UCSD-AML1 (cell line): Measurements from ENCODE around the gene PSD4.

ENCODE experiments used
- DNase-seq: peaks from one replicate; lab custom pipeline; 2025; ENCODE audit not compliant: unreplicated experiment; lab: John Stamatoyannopoulos, UW

PSD4 gene

DNA sequence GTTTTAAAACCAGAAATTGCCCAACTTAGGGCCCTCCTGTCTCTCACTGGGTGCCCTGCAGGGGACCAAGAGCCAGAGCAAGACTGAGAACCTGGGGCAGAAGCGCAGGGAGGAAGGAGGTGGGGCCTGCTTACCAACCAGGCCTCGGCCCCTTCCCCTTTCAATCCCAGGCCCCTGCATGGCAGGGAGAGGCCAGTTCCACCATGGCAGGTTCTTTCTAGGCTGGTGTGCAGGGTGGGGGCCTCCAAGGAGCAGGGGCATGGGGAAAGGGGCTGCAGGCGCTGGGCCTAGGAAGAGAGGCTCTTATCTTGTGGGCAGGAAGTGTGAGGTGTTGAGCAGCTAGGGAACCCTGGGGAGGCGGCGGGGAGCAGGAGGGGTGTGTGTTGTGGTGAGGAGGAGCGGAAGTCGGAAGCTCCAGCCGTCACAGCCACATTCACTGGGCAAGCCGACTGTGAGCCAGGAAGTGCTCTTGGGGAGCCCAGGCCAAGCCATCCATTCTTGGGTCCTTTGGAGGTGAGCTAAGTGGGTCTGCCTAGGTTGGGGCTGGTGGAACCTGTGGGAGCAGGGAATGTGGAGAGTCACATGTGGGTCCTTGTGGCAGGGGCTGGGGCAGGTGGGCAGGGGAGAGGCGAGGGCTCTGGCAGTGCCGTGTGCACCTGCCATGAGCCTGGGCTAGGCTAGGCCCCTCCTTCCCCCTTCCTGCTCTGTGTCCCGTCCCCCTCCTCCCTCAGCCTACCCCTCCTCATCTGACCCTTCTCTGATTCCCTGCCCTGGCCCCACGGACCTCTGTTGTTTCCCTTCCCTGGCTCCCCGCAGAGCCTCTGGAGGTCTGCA, at the start of gene PSD4:
TSS of gene PSD4 (plus strand) at position 430 of the 834 bp plus-strand sequence. CDS start 8,486 bp downstream, outside the sequence.
- DNase-seq: peak; percentile 89

DNA sequence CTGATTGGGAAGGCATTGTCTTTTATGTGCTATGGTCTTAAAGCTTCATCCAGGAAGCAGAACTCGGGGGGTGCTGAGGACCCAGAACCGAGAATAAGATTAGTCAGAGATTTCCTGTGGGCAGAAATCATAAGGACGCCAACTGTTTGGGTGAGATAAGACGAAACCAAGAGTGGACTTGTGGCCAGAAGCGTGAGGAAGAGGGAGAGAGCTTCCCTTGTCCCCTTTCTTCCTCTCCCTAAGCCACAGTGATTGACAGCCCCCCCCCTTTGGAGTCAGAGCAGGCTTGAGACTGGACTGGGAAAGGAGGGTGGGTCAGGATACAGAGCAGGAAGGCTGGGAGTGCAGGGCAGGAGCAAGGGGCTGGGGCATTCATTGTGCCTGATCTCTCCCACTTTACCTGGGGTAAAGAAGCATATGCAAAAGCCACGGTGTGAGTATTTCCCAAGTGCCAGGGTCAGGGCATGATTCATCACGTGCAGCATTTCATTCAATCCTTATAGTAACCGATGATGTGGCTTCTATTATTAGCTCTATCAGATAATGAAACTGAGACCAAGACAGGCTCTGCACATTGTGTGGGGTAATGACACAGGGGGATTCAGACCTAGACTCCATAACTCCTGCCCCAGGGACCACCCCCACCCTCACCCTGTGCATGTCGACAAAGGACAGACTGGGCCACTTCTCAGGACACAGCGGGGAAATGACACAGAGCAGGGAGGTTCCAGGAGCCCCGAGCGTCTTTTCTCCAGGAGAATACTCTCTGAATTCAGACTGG, 49.4 kb upstream of the PSD4 start:
- peak; percentile 68 for DNase-seq

DNA sequence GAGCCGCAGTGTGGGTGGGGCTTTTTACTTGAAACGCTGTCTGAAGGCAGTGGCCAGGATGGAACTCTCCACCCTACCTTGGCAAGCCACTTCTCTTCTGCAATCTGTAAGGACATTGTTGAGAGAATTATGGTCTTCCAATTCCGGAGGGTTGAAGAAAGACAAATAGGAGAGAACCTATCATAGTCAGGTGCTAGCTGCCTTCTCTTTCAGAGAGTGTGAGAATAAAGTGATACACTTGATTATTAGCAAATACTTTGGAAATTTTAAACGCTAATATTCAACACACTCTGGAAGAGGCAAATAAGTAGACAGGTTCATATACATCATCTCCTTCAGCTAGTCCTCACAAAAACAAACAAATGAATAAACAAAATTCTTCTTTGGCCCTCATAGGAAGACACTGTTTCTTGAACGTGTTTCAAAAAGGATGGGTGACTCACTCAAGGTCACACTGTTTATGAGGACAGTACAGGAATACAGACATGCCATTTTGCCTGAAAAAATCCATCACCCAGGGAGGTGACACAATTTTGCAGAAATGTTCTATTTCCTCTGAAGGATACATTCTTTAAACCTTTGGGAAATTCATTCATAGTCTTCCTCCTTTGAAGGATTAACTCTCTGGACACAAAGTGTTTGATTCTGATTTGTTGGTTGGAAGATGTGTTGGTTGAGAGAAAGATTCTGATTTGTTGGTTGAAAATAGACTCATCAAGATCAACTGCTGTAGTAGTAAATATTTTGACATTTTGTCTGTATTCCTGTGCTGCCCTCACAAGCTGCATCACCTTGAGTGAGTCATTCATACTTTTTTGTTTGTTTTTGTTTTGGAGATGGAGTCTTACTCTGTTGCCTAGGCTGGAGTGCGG, 48.6 kb upstream of the PSD4 start:
- no peak for DNase-seq

DNA sequence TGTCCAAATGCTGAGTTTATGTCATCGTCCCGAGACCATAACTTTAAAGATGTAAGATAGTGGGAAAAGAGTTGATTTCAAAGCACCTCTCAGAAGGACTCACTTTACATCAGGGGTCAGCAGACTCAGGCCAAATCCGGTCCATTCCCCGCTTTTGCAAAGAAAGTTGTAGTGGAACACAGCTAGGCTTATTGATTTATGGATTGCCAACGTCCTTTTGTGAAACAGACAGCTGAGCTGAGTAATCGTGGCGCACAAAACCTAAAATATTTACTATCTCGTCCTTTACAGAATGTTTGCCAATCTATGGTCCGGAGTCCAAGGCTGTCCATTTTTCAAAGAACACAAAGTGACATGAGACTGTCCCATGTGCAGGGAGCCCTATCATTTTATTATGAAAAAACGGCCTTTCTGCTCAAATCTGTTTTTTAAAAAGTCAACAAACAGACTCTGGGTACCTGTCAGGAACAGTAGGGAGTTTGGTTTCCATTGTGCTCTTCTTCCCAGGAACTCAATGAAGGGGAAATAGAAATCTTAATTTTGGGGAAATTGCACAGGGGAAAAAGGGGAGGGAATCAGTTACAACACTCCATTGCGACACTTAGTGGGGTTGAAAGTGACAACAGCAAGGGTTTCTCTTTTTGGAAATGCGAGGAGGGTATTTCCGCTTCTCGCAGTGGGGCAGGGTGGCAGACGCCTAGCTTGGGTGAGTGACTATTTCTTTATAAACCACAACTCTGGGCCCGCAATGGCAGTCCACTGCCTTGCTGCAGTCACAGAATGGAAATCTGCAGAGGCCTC, 46.7 kb upstream of the PSD4 start, which contains the start of gene IL1RN:
TSS of gene IL1RN (plus strand) at position 754 of the 801 bp plus-strand sequence. CDS start at position 781, 27 bp downstream.
- DNase-seq: peak; percentile 57

DNA sequence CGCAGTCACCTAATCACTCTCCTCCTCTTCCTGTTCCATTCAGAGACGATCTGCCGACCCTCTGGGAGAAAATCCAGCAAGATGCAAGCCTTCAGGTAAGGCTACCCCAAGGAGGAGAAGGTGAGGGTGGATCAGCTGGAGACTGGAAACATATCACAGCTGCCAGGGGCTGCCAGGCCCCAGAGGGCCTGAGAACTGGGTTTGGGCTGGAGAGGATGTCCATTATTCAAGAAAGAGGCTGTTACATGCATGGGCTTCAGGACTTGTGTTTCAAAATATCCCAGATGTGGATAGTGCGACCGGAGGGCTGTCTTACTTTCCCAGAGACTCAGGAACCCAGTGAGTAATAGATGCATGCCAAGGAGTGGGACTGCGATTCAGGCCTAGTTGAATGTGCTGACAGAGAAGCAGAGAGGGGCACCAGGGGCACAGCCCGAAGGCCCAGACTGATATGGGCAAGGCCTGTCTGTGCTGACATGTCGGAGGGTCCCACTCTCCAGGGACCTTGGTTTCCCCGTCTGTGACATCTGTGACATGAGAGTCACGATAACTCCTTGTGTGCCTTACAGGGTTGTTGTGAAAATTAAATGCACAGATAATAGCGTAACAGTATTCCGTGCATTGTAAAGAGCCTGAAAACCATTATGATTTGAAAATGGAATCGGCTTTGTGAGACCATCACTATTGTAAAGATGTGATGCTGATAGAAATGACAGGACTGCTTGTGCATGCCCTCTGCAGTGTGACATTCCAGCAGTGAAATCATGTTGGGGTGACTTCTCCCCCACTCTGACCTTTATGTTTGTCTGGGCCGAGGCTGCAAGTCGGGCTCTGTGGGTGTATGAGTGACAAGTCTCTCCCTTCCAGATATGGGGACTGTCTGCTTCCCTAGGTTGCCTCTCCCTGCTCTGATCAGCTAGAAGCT, 45.9 kb upstream of the PSD4 start:
- no peak for DNase-seq

DNA sequence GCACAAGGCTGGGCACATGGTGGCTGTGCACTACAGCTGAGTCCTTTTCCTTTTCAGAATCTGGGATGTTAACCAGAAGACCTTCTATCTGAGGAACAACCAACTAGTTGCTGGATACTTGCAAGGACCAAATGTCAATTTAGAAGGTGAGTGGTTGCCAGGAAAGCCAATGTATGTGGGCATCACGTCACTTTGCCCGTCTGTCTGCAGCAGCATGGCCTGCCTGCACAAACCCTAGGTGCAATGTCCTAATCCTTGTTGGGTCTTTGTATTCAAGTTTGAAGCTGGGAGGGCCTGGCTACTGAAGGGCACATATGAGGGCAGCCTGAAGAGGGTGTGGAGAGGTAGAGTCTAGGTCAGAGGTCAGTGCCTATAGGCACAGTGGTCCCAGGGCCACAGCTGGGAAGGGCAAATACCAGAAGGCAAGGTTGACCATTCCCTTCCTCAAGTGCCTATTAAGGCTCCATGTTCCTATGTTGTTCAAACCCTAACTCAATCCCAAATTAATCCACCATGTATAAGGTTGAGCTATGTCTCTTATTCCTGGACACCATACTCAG, 44.2 kb upstream of the PSD4 start:
- DNase-seq: no peak

DNA sequence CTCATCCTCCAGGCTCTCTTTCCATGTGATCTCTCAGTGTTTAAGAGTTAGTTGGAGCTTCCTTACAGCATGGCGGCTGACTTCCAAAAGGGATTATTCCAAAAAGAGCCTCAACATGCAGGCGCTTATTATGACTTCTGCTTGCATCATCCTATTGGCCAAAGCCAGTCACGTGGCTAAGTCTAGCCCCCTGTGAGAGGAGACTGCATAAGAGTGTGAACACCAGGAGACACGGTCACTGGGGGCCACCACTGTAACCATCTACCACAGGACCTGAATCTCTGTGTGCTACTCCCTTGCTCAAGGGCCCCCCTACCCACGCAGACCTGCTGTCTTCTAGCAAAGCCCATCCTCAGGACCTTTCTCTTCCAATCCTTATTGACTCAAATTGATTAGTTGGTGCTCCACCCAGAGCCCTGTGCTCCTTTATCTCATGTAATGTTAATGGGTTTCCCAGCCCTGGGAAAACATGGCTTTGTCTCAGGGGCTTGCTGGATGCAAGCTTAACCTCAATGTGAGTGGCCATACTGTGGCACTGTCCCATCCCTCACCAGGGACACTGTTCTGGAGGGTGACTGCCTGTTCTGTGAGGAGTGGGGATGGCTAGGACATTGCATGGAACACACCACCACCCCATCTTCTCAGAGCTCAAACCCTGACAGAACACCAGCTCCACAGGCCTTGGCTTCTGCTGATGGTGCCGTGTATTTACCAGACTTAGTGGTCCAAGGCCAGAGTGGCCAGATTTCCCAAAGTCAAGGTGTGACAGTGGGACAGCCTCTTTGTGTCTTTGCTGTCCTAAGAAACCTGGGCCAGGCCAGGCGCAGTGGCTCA, 42.2 kb upstream of the PSD4 start:
- DNase-seq: no peak

DNA sequence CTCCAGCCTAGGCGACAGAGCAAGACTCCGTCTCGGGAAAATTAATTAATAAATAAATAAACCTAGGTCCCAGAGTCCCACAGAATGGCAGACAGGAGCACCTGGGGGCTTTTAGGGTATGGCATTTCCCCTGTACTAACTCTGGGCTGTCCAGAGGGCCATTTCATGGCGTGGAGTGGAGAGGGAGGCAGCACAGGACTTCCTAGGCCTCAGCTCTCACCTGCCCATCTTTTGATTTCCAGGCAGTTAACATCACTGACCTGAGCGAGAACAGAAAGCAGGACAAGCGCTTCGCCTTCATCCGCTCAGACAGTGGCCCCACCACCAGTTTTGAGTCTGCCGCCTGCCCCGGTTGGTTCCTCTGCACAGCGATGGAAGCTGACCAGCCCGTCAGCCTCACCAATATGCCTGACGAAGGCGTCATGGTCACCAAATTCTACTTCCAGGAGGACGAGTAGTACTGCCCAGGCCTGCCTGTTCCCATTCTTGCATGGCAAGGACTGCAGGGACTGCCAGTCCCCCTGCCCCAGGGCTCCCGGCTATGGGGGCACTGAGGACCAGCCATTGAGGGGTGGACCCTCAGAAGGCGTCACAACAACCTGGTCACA, 41.3 kb upstream of the PSD4 start:
- no peak for DNase-seq

DNA sequence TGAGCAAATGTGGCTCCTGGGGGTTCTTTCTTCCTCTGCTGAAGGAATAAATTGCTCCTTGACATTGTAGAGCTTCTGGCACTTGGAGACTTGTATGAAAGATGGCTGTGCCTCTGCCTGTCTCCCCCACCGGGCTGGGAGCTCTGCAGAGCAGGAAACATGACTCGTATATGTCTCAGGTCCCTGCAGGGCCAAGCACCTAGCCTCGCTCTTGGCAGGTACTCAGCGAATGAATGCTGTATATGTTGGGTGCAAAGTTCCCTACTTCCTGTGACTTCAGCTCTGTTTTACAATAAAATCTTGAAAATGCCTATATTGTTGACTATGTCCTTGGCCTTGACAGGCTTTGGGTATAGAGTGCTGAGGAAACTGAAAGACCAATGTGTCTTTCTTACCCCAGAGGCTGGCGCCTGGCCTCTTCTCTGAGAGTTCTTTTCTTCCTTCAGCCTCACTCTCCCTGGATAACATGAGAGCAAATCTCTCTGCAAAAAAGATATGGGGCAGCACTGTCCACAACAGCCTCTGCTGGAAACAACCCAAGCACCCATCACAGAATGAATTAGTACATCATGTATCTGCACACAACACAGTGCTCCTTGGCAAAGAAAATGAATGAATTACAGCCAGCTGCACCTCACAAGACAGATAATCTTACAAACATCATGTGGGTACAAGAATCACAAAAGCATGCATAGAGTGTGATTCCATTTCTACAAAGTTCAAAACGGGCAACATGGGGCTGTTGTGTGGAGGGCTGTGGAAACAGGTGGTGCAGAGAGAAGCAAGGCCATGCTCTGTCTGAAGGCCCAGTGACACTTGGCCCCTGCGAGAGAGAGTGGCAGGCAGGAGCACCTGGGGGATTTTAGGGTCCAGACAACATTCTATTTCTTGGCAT, 39.8 kb upstream of the PSD4 start:
- no peak for DNase-seq

DNA sequence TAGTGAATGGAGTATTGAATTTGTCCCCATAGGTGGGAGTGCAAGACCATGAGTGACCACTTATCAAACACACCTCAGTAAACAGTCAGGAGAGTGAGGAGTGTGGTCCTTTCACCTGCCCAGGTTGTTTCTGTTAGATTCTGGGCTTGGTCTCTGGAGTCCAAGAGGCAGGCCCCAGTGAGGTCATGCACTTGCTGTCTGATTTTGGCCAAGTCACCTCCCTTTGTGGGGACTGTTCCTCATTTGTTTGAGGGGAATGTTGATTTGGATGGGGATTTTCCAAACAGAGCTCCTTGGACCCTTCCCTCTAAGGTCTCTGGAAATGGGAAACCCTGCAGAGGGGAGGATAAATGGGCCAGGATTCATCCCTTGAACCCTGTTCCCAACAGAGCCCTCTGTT, 39.1 kb upstream of the PSD4 start:
- DNase-seq: no peak

DNA sequence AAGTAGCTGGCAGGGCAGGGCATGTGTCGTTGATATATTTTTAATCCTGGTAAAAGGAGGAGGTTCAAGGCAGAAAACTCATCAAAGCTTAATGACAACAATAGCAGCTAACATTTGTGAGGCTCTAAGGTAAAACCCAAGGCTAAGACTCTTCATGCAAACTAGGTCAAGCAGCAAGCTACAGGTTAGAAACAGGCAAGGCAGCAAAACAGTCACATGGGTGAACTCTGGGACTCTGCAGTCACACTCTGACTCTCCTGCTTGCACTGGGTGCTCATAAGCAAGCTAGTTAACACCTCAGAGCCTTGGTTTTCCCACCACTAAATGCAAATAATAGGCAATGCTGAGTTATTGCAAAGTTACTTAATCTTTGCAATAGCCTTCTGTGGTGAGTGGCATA, 38.5 kb upstream of the PSD4 start:
- DNase-seq: no peak

DNA sequence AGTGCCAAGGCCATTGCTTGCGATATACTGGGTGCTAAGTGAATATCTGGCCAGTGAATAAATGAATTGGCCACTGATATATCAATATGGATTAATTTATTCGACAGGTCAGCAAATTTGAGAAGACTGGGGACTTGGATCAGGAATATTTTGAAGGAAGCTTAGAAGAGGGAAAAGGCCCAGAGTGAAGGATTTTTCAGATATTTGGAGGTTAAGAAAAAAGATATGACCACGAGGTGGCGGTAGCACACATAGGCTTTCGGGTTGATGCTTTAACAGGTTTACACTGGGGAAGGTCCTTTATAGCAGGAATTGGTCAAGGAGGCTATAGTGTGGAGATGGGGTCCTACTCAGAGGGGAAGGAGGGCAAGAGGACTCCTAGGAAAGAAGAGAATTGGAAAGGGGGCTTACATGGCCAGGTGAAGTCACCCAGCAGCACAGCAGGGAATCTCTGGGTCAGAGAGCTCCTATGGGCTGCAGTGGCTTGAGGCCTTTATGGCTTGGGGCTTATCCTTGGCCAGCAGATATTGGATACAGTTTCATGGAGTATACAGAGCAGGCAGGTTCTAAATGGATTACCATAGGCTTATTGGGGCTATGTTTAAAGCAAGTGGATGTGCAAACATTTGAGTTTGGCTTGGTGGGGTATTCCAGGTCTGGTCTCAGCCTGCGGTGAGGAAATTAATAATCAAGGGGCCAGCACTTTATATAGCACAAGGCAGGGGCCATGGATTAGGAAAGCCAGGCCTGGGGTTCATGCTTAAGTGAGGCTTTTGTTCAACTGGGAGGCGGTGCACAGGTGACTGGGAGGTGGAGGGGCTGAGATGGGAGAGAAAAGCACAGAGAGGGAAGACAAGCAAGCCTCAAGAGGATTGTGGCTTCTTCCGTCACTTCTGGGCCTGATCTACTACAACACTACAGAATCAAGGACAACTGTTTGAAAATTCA, 36.7 kb upstream of the PSD4 start:
- DNase-seq: no peak

DNA sequence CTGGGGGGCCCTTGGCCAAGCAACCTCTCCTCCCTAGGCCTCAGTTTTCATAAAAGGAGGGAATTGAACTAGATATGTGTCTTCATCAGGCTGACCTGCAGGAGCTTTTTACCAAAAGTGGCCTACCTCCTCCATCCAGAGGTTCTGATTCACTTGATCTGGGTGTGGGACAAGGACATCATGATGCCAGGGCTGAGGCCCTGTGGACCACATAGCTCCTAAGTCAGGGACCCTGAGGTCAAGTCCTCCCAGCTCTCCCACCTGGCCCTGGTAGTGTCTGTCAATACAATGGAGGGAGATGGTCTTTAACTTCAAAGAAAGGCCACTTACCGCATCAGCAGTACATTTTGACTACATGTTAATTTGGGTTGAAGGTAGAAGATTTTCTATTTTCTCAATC, 35.9 kb upstream of the PSD4 start:
- DNase-seq: no peak

DNA sequence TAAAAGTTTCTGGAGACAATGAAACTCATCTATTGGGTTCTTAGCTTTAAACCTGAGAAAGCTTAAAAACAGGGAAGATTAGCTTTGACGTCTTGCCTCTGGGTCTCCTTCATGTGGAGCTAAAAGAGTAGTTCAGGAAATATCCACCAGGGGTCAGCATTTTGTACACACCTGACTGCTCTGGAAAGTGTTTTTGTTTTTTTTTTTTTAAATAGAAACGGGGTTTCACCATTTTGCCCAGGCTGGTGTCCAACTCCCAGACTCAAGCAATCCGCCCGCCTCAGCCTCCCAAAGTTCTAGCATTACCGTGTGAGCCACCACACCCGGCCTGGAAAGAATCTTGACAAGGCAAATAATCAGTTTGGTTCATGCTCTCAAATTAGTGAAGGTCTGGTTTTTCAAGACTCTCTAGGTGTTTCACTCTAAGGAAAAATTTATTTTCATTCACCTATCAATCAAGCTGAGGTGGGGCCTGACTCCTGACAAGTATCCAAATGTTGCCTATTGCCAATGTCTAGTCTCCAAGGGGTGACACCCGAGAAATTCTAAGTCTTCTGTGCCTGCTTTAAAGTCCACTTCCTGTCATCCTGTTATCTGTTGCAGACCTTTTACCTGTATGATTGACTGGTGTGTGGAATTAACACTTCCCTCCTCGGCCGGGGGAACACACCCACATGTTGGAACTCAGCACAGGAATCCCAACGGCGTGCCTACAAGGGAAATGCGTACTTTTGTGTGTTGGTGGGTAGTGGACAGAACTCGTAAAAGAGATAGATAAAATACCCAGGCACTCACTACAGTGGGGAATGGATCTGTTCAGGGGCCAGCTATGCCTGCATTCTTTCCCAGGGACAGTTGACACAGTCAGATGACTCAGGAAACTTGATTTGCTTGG, 35.1 kb upstream of the PSD4 start:
- DNase-seq: no peak

DNA sequence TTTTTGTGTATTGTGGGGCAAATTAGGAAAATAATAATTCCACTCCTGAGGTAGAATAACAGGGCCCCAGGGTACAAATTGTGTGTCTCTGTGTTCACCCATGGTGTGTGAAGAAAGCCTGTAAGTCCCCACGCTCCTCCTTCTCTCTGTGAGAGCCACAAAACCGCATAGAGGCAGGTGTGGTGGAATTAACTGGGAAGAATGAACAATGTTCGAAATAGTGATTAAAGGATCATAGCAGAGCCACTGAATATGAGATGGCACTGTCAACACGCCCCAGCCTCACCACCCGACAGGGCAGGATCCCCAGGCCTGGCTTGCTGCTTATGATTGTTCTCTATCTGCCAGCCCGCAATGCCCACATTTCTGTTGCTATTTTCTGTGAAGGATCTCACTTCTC, 32.3 kb upstream of the PSD4 start:
- no peak for DNase-seq
